Gastroesophageal sphincter (tissue), 4 donors: ENCODE data around the gene ZACN. TPM values are rescaled to one million over a fixed set of nuclear protein-coding genes. Genes with fewer than 3 reads are reported as not detected.

ENCODE experiments used
- ATAC-seq: fragments of 150-250 bp; one replicate; pipeline ENCODE4 v1.9.1; 2016; ENCODE audit warnings: mild to moderate bottlenecking, moderate library complexity
- H3K27ac ChIP-seq, 4 donors: fragments of 200-600 bp; sonication (generic) in 3 of 4; 1 replicate in 3 of 4; 2 replicates in 1 of 4; pipeline ENCODE4 v1.5.1; 2016 to 2019
- H3K27me3 ChIP-seq: fragments of 200-600 bp; sonication (generic); one replicate; pipeline ENCODE4 v1.5.1; 2019
- H3K36me3 ChIP-seq, 2 donors: fragments of 200-600 bp; sonication (generic); one replicate each; pipeline ENCODE4 v1.5.1; 2019; ENCODE audit warnings: control low read depth in 1 of 2
- H3K4me1 ChIP-seq, 3 donors: fragments of 200-600 bp; sonication (generic); 1 replicate in 2 of 3; 2 replicates in 1 of 3; pipeline ENCODE4 v1.5.1; 2016 to 2019; ENCODE audit warnings: control low read depth in 2 of 3
- H3K4me3 ChIP-seq, 2 donors: fragments of 200-600 bp; sonication (generic); one replicate each; pipeline ENCODE4 v1.5.1; 2019; ENCODE audit warnings: mild to moderate bottlenecking in 1 of 2, moderate library complexity in 1 of 2
- H3K9me3 ChIP-seq, 3 donors: fragments of 200-600 bp; sonication (generic); one replicate each; pipeline ENCODE4 v1.5.1; 2017 to 2019; ENCODE audit warnings: control low read depth in 2 of 3
- CTCF ChIP-seq, 4 experiments: fragments of 200-600 bp in 2 of 4; fragments of 450-650 bp in 2 of 4; sonication (generic) in 1 of 4; IDR thresholded peaks; one replicate each; pipeline ENCODE4 v1.5.1; 2017 to 2019; ENCODE audit warnings: antibody characterized with exemption in 4 of 4, mild to moderate bottlenecking in 2 of 4, moderate library complexity in 2 of 4
- EP300 ChIP-seq: sonication (generic); formaldehyde crosslinking; IDR thresholded peaks from one replicate; pipeline ENCODE4 v1.6.1; 2017; ENCODE audit warnings: antibody characterized with exemption, mild to moderate bottlenecking
- POLR2A ChIP-seq, 2 donors: fragments of 450-650 bp; IDR thresholded peaks; one replicate each; pipeline ENCODE4 v1.6.1; 2017; ENCODE audit warnings: antibody characterized with exemption in 2 of 2, mild to moderate bottlenecking in 2 of 2, moderate library complexity in 1 of 2
- POLR2AphosphoS5 ChIP-seq: sonication (generic); formaldehyde crosslinking; IDR thresholded peaks from one replicate; pipeline ENCODE4 v1.6.1; 2017; ENCODE audit warnings: antibody characterized with exemption
- WGBS, 2 donors: methylation state at CpG; one replicate each; pipeline ENCODE4 v1.1.5; 2018; ENCODE audit warnings: low coverage in 1 of 2; 5-methylcytosine and 5-hydroxymethylcytosine counted together
- total RNA-seq, 4 donors: library from RNA; depleted of rRNA; stranded (reverse); fragments of >200 nt; gene quantifications; one replicate each; pipeline ENCODE4 v1.1.0, GENCODE V29; 2016

The ZACN gene
- total RNA-seq, 4 donors from 2014 or later = not detected

GRCh38 chr17:76079535-76079955, 563 bp downstream of the ZACN start:
- WGBS, 2 donors = no CpG with 5 or more reads among the region's 9 CpGs
- Histone ChIP-seq H3K27me3 (peaks cover 57% of the 10 kb centered on the region), H3K36me3 (peaks cover 0 to 26% of the 10 kb centered on the region in 2 donors), H3K4me1 (peaks cover 0 to 49% (median 25%) of the 10 kb centered on the region in 3 donors), H3K27ac (no peak overlapping the region), H3K4me3 (no peak overlapping the region), H3K9me3 (no peaks in the 10 kb centered on the region)
- no peak for ATAC-seq
- no peak for TF ChIP-seq EP300

GRCh38 chr17:76079956-76080767, 1.2 kb downstream of the ZACN start:
- H3K27me3 ChIP-seq = peaks cover 50% of the 10 kb centered on the region
- peaks cover 0 to 43% (median 19%) of the 10 kb centered on the region in 3 donors for H3K4me1 ChIP-seq
- no peak overlapping the region for H3K4me3 ChIP-seq
- 0% methylated on average over 4 of the region's 23 CpGs; no CpG with 5 or more reads in 1 of the 2 donors for WGBS, 2 donors
- no peak overlapping the region for H3K27ac ChIP-seq
- H3K36me3 ChIP-seq = peaks cover 0 to 32% of the 10 kb centered on the region in 2 donors
- no peaks in the 10 kb centered on the region for H3K9me3 ChIP-seq
- no peak for TF ChIP-seq CTCF (IDR thresholded peaks at IDR 0.05)
- no peak for TF ChIP-seq POLR2A (IDR thresholded peaks at IDR 0.05)
- TF ChIP-seq EP300 = no peak
- no peak for TF ChIP-seq POLR2AphosphoS5
- no peak for ATAC-seq

- WGBS, 2 donors = 24 to 32% methylated on average over 4 of the region's 6 CpGs
- no peak overlapping the region for H3K27ac ChIP-seq
- ATAC-seq = no peak
- peaks cover 0 to 36% (median 12%) of the 10 kb centered on the region in 3 donors for H3K4me1 ChIP-seq
- no peak overlapping the region for H3K4me3 ChIP-seq
- H3K36me3 ChIP-seq = peaks cover 0 to 38% of the 10 kb centered on the region in 2 donors
- H3K27me3 ChIP-seq = peaks cover 44% of the 10 kb centered on the region
- no peaks in the 10 kb centered on the region for H3K9me3 ChIP-seq
- TF ChIP-seq POLR2A (IDR thresholded peaks at IDR 0.05) (no peak), CTCF (IDR thresholded peaks at IDR 0.05) (no peak), POLR2AphosphoS5 (no peak), EP300 (no peak)
These were observed 1.8 kb downstream of the ZACN start for GRCh38 chr17:76080768-76081287.

- WGBS, 2 donors = 50 to 63% methylated on average over 2 to 10 of the region's 27 CpGs
- ATAC-seq = no peak
These were observed 2.6 kb downstream of the ZACN start for GRCh38 chr17:76081295-76082210.

More at GRCh38 chr17:76081295-76082210, 2.6 kb downstream of the ZACN start:
- no peak overlapping the region for H3K27ac ChIP-seq
- H3K27me3 ChIP-seq = peaks cover 36% of the 10 kb centered on the region
- no peaks in the 10 kb centered on the region for H3K9me3 ChIP-seq
- peaks cover 0 to 46% of the 10 kb centered on the region in 2 donors for H3K36me3 ChIP-seq
- H3K4me1 ChIP-seq = peaks cover 0 to 29% (median 6%) of the 10 kb centered on the region in 3 donors
- no peak for TF ChIP-seq POLR2A (IDR thresholded peaks at IDR 0.05)
- TF ChIP-seq CTCF (IDR thresholded peaks at IDR 0.05) = no peak
- no peak for TF ChIP-seq POLR2AphosphoS5
- no peak for TF ChIP-seq EP300
- no peak overlapping the region for H3K4me3 ChIP-seq
